DOHH2 (cell line): ENCODE measurements around the gene ITGB8.

Experiments used
- CTCF ChIP-seq: fragments of 200-600 bp; sonication (generic); IDR thresholded peaks from one replicate; pipeline ENCODE4 v1.5.1; 2014; ENCODE audit warnings: antibody characterized with exemption, mild to moderate bottlenecking, low read depth, low read length; ENCODE audit not compliant: poor library complexity, severe bottlenecking
- EZH2phosphoT487 ChIP-seq: fragments of 200-600 bp; sonication (generic); IDR thresholded peaks from 2 replicates; pipeline ENCODE4 v1.6.1; 2017; ENCODE audit warnings: borderline replicate concordance, mild to moderate bottlenecking, antibody characterized with exemption, low read length, moderate library complexity, mixed read lengths

GRCh38 chr7:20404320-20404719, 73.6 kb downstream of the ITGB8 start:
- TF ChIP-seq CTCF (no peak), EZH2phosphoT487 (no peak)
